HepG2 (cell line): ENCODE results near the gene PLXDC2. TPM values are rescaled to one million over a fixed set of nuclear protein-coding genes. Genes with fewer than 3 reads are reported as not detected.

Source experiments
- ATAC-seq: fragments of 200-7000 bp; cut with Tn5 transposase; 3 replicates; pipeline ENCODE4 v1.9.1; 2020; ENCODE audit warnings: mild to moderate bottlenecking, moderate library complexity
- BruUV-seq: library from RNA; stranded (reverse); fragments of 400-500 nt; replicated peaks from 2 replicates; lab custom pipeline; 2021; lab: Mats Ljungman, UMichigan
- CTCF ChIA-PET: fragments of 300-600 bp; formaldehyde crosslinking; extraction: SDS; loops from one replicate; lab custom pipeline; 2021; ENCODE audit warnings: low total read pairs, inconsistent platforms, low intra/inter-chr PET ratio; lab: Yijun Ruan, JAX
- POLR2A ChIA-PET: fragments of 350-600 bp; sonication (Branson Sonifier 250); formaldehyde crosslinking; loops from one replicate; lab custom pipeline; 2020; ENCODE audit warnings: antibody characterized with exemption, inconsistent platforms; lab: Yijun Ruan, JAX
- DNase-seq: peaks from one replicate; pipeline ENCODE4 v3.0.0-alpha.2; 2015; ENCODE audit warnings: low spot score
- FAIRE-seq: peaks from 3 replicates; lab custom pipeline; 2011; peaks lifted over from hg19 to GRCh38; lab: Jason Lieb, UNC
- H2AFZ ChIP-seq: one replicate; pipeline ENCODE4 v1.6.1; 2011; ENCODE audit warnings: low read length, inconsistent platforms
- H3K27ac ChIP-seq: fragments of 300-600 bp; 3 replicates; pipeline ENCODE4 v1.8.0; 2011; ENCODE audit warnings: mixed run types, mild to moderate bottlenecking, mixed read lengths, low read length, inconsistent platforms; ENCODE audit not compliant: insufficient read depth; ENCODE audit errors: extremely low read length
- H3K27me3 ChIP-seq, 2 experiments: fragments of 200-600 bp in 1 of 2; 2 replicates in 1 of 2; 3 replicates in 1 of 2; pipeline versions ENCODE4 v1.6.0 to v1.8.0; 2011; ENCODE audit warnings: low read length in 2 of 2, mild to moderate bottlenecking in 2 of 2, moderate library complexity in 2 of 2, inconsistent platforms in 1 of 2; ENCODE audit not compliant: insufficient read depth in 2 of 2, control insufficient read depth in 1 of 2
- H3K36me3 ChIP-seq, 2 experiments: fragments of 200-600 bp in 1 of 2; replicated peaks in 1 of 2; 2 replicates in 1 of 2; 3 replicates in 1 of 2; pipeline versions ENCODE4 v1.5.1 to v1.8.0; 2011; ENCODE audit warnings: low read length in 2 of 2, inconsistent platforms in 1 of 2; ENCODE audit not compliant: insufficient read depth in 2 of 2, control insufficient read depth in 1 of 2
- H3K4me1 ChIP-seq: 2 replicates; pipeline ENCODE4 v1.5.1; 2012; ENCODE audit warnings: low read length, inconsistent platforms; ENCODE audit not compliant: insufficient read depth
- H3K4me2 ChIP-seq: 2 replicates; pipeline ENCODE4 v1.6.0; 2011; ENCODE audit warnings: low read depth, low read length, inconsistent platforms
- H3K4me3 ChIP-seq, 3 experiments: fragments of 200-600 bp in 1 of 3; sonication (generic), shearing (Covaris generic) in 1 of 3; replicated peaks in 1 of 3; 2 replicates each; pipeline ENCODE4 v1.5.1; 2011 to 2016; ENCODE audit warnings: low read length in 3 of 3, inconsistent platforms in 2 of 3, low read depth in 2 of 3, mild to moderate bottlenecking in 2 of 3, control low read depth in 1 of 3, mixed read lengths in 1 of 3; ENCODE audit not compliant: insufficient read depth in 1 of 3
- H3K79me2 ChIP-seq: one replicate; pipeline ENCODE4 v1.6.1; 2011; ENCODE audit warnings: low read length, inconsistent platforms; ENCODE audit not compliant: insufficient read depth
- H3K9ac ChIP-seq: 2 replicates; pipeline ENCODE4 v1.6.0; 2011; ENCODE audit warnings: mild to moderate bottlenecking, low read depth, low read length, inconsistent platforms; ENCODE audit not compliant: insufficient read depth
- H3K9me3 ChIP-seq: 2 replicates; pipeline ENCODE4 v1.5.1; 2012; ENCODE audit warnings: mild to moderate bottlenecking, low read length
- H4K20me1 ChIP-seq: 2 replicates; pipeline ENCODE4 v1.6.0; 2011; ENCODE audit warnings: inconsistent platforms, mild to moderate bottlenecking, low read length, moderate library complexity; ENCODE audit not compliant: insufficient read depth
- CBX5 ChIP-seq: sonication (generic); formaldehyde crosslinking; IDR thresholded peaks from 2 replicates; pipeline ENCODE4 v1.4.0; 2020; ENCODE audit warnings: missing genetic modification reagents, borderline replicate concordance
- CREBL2 ChIP-seq: sonication (generic); formaldehyde crosslinking; IDR thresholded peaks from 2 replicates; pipeline ENCODE4 v1.8.1; 2023; ENCODE audit warnings: missing genetic modification reagents, mild to moderate bottlenecking, borderline replicate concordance
- FOXO4 ChIP-seq: sonication (generic); formaldehyde crosslinking; conservative IDR thresholded peaks from 2 replicates; pipeline ENCODE4 v1.8.1; 2023; ENCODE audit warnings: missing genetic modification reagents
- GFI1 ChIP-seq: sonication (generic); formaldehyde crosslinking; IDR thresholded peaks from 2 replicates; pipeline ENCODE4 v1.5.0; 2020; ENCODE audit warnings: missing genetic modification reagents, mild to moderate bottlenecking, borderline replicate concordance
- GMEB2 ChIP-seq: IDR thresholded peaks from 2 replicates; pipeline ENCODE4 v1.6.1; 2016; ENCODE audit warnings: missing biosample characterization, missing genetic modification reagents, low read depth
- MED13 ChIP-seq: sonication (generic); formaldehyde crosslinking; IDR thresholded peaks from 2 replicates; pipeline ENCODE4 v1.5.0; 2020; ENCODE audit warnings: missing genetic modification reagents
- NCOR1 ChIP-seq: fragments of 200-600 bp; sonication (generic); IDR thresholded peaks from 2 replicates; pipeline ENCODE4 v1.7.0; 2017; ENCODE audit warnings: antibody characterized with exemption, low read length, borderline replicate concordance
- NFKBIZ ChIP-seq: IDR thresholded peaks from 2 replicates; pipeline ENCODE4 v1.6.1; 2018; ENCODE audit warnings: missing genetic modification reagents, missing compliant biosample characterization
- NR2F2 ChIP-seq: IDR thresholded peaks from 2 replicates; pipeline ENCODE4 v1.6.1; 2012; ENCODE audit warnings: low read depth, inconsistent platforms, borderline replicate concordance
- PAWR ChIP-seq: sonication (generic); formaldehyde crosslinking; IDR thresholded peaks from 2 replicates; pipeline ENCODE4 v1.4.0; 2020; ENCODE audit warnings: missing genetic modification reagents, mild to moderate bottlenecking, borderline replicate concordance
- SKIL ChIP-seq: sonication (generic); formaldehyde crosslinking; IDR thresholded peaks from 2 replicates; pipeline ENCODE4 v1.8.0; 2022; ENCODE audit warnings: missing genetic modification reagents, mild to moderate bottlenecking, moderate library complexity, borderline replicate concordance
- SOX6 ChIP-seq, 2 experiments: fragments of 450-650 bp in 1 of 2; sonication (generic) in 1 of 2; formaldehyde crosslinking in 1 of 2; IDR thresholded peaks; 2 replicates each; pipeline versions ENCODE4 v1.4.0 to v1.6.1; 2017 to 2020; ENCODE audit warnings: antibody characterized with exemption in 1 of 2, mild to moderate bottlenecking in 1 of 2, missing genetic modification reagents in 1 of 2
- YY1 ChIP-seq: IDR thresholded peaks from 2 replicates; pipeline ENCODE4 v1.6.1; 2011; ENCODE audit warnings: low read length, low read depth, moderate library complexity, mild to moderate bottlenecking; ENCODE audit not compliant: insufficient read depth, insufficient replicate concordance
- ZNF30 ChIP-seq: sonication (generic); formaldehyde crosslinking; IDR thresholded peaks from 2 replicates; pipeline ENCODE4 v1.5.0; 2020; ENCODE audit warnings: mild to moderate bottlenecking, missing genetic modification reagents
- ZNF431 ChIP-seq: sonication (generic); formaldehyde crosslinking; IDR thresholded peaks from 2 replicates; pipeline ENCODE4 v1.9.0; 2022; ENCODE audit warnings: missing genetic modification reagents, low read depth, mild to moderate bottlenecking, borderline replicate concordance
- ZNF616 ChIP-seq: sonication (generic); formaldehyde crosslinking; IDR thresholded peaks from 2 replicates; pipeline ENCODE4 v1.5.0; 2020; ENCODE audit warnings: low read depth, mild to moderate bottlenecking, missing genetic modification reagents
- ZSCAN22 ChIP-seq: sonication (generic); formaldehyde crosslinking; IDR thresholded peaks from 2 replicates; pipeline ENCODE4 v1.4.0; 2020; ENCODE audit warnings: mild to moderate bottlenecking, missing genetic modification reagents
- WGBS: methylation state at CpG from one replicate; pipeline ENCODE4 v1.1.6; 2017; ENCODE audit warnings: low lambda C conversion rate; 5-methylcytosine and 5-hydroxymethylcytosine counted together
- in situ Hi-C: cut with HindIII; loops from 2 replicates; pipeline ENCODE4 v1.10.0; 2017; ENCODE audit warnings: low pct_unique_long_range_greater_than_20kb; ENCODE audit not compliant: extremely low pct_ligation_motif_present
- intact Hi-C: fragments of 100-400 bp; cut with micrococcal nuclease; formaldehyde crosslinking; loops from one replicate; pipeline ENCODE4 v1.10.0; 2022; ENCODE audit not compliant: unreplicated experiment
- polyA plus RNA-seq, 8 experiments: library from polyadenylated mRNA; depleted of rRNA in 3 of 8; stranded (reverse) in 7 of 8; unstranded in 1 of 8; fragments of >200 nt; fragmentation: Illumina TruSeq in 4 of 8; extraction: Trizol in 4 of 8; gene quantifications; 2 replicates each; pipeline versions ENCODE4 v1.2.1 to v1.2.3, GENCODE V29; 2011 to 2016; ENCODE audit warnings: low read depth in 4 of 8, missing spikeins in 1 of 8, mixed read lengths in 1 of 8; ENCODE audit not compliant: insufficient read depth in 1 of 8
- total RNA-seq, 5 experiments: library from RNA; depleted of rRNA; stranded (reverse); fragments of >200 nt; fragmentation: Illumina TruSeq; extraction: Trizol; gene quantifications; 2 replicates each; pipeline ENCODE4 v1.2.3, GENCODE V29; 2016; ENCODE audit warnings: low read depth in 1 of 5

Gene PLXDC2
- total and polyA plus RNA-seq, 2 of the 13 experiments (the other 11 are each of a cell fraction or from before 2014, with no cell fraction given), result 2.1 to 2.4 TPM

GRCh38 chr10:20237586-20237985, 421.4 kb downstream of the PLXDC2 start (continued):
- TF ChIP-seq SOX6 (IDR thresholded peaks at IDR 0.05) (no peak), SOX6 (CRISPR knock-in tag; IDR thresholded peaks at IDR 0.05) (no peak), SKIL (CRISPR knock-in tag) (no peak), NR2F2 (no peak), FOXO4 (CRISPR knock-in tag) (no peak), GMEB2 (CRISPR knock-in tag) (no peak), CREBL2 (CRISPR knock-in tag) (no peak)

- H3K9ac ChIP-seq, result no peak overlapping the region
- in situ Hi-C loops, result no loop called here
- BruUV-seq, result no TSS peak
- WGBS, result 35% methylated on average over 1 of the region's 1 CpG
- H3K79me2 ChIP-seq, result no peaks in the 10 kb centered on the region
- H3K4me1 ChIP-seq, result no peaks in the 10 kb centered on the region
- ATAC-seq, result no peak
- H4K20me1 ChIP-seq, result no peaks in the 10 kb centered on the region
- H3K36me3 ChIP-seq, result no peaks in the 10 kb centered on the region
- H3K4me2 ChIP-seq, result no peak overlapping the region
- H3K27me3 ChIP-seq, result no peaks in the 10 kb centered on the region
- no peak for FAIRE-seq
- no peak overlapping the region for H3K27ac ChIP-seq
- intact Hi-C loops, result no loop called here
- no peak overlapping the region for H3K4me3 ChIP-seq
- CTCF ChIA-PET, result no interaction called here
- no peak for DNase-seq
- POLR2A ChIA-PET, result no interaction called here
- TF ChIP-seq ZNF431 (CRISPR knock-in tag) (no peak), YY1 (no peak), GFI1 (CRISPR knock-in tag) (no peak), ZNF616 (CRISPR knock-in tag) (no peak), ZNF30 (CRISPR knock-in tag) (no peak), MED13 (CRISPR knock-in tag) (no peak), NFKBIZ (CRISPR knock-in tag) (no peak), PAWR (CRISPR knock-in tag) (no peak), ZSCAN22 (CRISPR knock-in tag) (no peak), CBX5 (CRISPR knock-in tag) (no peak), NCOR1 (no peak)
- no peak overlapping the region for H2AFZ ChIP-seq
- no peaks in the 10 kb centered on the region for H3K9me3 ChIP-seq
These were observed 424.4 kb downstream of the PLXDC2 start for GRCh38 chr10:20240643-20241042.
